GM10266 (cell line): ENCODE measurements around the gene TSHZ3.

Experiments used
- DNase-seq: peaks from one replicate; pipeline ENCODE4 v3.0.0; 2012; ENCODE audit errors: extremely low spot score
- TF ChIP-seq, protein P1 (sequence below): IDR thresholded peaks from 2 replicates; pipeline ENCODE4 v1.5.1; 2012; ENCODE audit warnings: mild to moderate bottlenecking, low read depth; ENCODE audit not compliant: control insufficient read depth, insufficient read depth; ENCODE audit errors: missing control alignments

Gene TSHZ3

DNA sequence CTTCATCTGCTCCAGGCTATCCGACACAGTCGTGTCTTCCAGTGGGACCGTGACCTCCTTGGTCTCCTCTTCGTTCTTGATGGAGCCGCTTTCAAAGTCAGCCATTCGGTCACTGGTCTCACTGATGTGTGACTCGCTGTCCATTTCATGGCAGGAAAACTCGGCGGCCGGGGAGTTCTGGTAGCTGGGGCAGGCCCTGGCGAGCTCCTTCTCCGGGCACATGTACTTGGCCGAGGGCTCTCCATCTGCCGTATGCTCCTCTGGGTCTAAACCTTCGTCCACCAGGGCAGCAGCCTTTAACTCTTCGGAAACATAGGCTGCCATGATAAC, 69.8 kb downstream of the TSHZ3 start:
- no peak for DNase-seq
- TF ChIP-seq, protein P1, sequence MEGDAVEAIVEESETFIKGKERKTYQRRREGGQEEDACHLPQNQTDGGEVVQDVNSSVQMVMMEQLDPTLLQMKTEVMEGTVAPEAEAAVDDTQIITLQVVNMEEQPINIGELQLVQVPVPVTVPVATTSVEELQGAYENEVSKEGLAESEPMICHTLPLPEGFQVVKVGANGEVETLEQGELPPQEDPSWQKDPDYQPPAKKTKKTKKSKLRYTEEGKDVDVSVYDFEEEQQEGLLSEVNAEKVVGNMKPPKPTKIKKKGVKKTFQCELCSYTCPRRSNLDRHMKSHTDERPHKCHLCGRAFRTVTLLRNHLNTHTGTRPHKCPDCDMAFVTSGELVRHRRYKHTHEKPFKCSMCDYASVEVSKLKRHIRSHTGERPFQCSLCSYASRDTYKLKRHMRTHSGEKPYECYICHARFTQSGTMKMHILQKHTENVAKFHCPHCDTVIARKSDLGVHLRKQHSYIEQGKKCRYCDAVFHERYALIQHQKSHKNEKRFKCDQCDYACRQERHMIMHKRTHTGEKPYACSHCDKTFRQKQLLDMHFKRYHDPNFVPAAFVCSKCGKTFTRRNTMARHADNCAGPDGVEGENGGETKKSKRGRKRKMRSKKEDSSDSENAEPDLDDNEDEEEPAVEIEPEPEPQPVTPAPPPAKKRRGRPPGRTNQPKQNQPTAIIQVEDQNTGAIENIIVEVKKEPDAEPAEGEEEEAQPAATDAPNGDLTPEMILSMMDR, result no peak

DNA sequence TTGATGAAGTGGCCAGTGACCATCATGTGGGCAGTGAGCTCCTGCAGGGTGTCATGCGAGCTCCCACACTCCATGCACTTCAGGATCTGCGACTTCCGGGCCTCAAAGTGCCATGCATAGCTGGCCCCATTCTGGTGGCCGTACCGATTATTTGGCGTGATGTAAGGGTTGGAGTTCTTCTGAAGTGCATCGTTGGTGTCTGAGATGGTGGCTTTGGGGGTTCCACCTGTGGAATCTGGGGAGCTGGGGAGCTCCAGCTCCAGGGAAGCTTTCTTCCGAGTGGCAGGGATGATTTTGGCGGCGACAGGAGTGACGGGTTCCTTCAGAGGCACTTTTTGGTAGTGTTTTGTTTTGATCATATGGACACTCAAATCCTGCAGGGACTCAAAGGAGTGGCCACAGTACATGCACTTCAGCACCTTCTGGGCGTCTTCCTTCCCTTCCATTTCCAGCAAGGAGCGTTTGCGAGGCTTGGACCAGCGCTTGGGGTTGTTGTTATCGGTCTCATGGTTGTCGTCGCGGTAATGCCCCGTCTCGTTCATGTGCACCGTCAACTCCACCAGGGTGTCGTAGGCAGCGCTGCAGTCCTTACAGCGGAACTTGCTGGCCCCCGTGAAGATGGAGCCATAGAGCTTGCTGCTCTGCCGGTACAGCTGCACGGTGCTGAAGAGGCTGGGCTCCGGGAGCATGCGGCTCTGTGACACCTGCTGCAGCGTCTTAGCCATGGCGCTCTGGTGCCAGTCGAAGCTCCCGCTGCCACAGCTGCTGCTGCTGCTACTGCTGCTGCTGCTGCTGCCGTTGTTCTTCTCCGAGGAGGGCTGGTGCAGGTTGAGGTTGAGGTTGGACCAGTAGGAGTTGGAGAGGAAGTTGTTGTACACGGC, 70.4 kb downstream of the TSHZ3 start:
- TF ChIP-seq, protein P1, result no peak
- no peak for DNase-seq

DNA sequence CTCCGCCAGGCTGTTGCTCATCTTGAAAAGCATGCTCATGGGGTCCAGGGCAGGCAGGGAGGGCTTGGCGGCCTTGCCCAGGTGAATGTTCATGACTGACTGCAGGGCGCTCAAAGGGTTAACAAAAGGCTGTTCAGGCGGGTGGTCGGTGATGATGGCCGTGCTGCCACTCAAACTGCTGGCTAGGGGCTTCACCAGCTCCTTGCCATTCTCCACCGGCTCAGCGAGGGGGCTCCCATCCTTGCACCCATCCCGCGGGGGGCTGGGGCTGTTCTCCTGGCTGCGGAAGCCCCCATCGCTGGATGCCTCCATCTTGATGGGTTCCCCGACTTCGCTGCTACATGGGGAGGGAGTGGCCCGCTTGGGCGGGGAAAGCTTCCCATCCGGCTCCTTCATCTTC, 71.7 kb downstream of the TSHZ3 start:
- TF ChIP-seq, protein P1, result no peak
- no peak for DNase-seq

DNA sequence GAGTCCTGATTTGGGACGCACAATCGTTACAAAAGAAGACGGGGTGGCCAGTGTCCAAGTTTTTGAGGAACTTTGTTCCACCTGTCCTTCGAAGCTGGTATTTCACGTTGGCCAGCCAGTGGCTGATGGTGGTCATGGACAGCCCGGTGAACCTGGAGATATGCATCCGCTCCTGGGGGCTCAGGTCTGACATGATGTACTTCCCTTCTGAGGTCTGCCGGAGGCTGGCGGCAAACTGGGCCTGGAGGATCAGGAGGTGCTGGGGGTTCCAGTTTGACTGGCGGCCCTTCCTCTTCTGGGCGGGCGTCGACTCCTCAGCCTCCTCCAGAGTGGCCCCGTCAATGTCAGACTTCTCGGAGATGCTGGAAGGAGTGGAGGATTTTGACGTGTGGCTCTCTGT, 72.4 kb downstream of the TSHZ3 start:
- TF ChIP-seq, protein P1, result no peak
- DNase-seq, result no peak

DNA sequence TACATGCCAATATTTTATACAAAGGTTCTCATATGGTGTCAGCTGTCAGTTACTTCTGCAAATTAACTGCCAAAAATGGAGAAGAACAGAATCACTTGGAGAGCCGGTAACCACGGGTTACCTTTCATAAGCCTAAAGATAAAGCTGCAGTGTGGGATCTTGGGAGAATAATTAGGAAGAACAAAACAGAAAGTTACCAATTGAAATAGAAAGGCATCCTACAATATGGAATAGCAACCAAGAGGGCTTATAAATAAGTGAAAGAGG, 74.2 kb downstream of the TSHZ3 start:
- DNase-seq, result no peak
- TF ChIP-seq, protein P1, result no peak

DNA sequence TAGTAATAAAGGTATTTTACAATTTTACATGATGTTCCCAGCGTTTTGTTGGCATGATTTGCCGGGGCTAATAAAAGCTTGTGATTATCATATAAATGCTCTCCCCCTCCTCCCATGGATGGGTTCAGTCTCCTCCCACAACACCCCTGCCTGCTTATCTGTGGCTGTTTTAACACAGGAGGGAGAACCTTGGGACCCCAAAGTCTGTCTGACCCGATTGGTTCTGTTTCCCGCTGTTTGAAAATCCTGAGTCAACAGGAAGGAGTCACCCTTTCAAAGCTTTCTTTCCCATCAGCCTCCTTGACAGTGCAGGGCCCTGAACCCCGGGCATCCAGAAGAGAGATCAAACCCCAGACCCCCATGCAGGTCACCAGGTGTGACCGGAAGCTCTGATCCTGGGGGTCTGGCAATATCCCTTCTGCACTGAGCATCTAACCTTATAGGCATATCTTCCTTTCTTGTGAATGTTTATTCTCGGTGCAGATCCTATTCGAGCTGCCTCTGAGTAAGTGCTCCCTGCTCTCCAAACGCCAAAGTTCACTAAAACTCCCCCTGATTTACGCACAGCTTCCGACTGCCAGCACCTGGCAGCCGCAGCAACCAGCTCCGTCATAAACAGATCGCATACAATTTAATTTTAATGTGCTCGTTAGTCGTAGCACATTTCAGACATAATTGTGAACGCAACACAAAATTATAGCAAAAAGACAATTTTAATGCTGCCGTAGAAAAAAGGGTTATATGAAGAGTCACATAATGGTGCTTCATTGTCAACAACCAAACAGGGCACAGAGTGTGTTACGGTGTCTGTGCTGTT, 74.8 kb downstream of the TSHZ3 start:
- no peak for DNase-seq
- TF ChIP-seq, protein P1, result no peak

DNA sequence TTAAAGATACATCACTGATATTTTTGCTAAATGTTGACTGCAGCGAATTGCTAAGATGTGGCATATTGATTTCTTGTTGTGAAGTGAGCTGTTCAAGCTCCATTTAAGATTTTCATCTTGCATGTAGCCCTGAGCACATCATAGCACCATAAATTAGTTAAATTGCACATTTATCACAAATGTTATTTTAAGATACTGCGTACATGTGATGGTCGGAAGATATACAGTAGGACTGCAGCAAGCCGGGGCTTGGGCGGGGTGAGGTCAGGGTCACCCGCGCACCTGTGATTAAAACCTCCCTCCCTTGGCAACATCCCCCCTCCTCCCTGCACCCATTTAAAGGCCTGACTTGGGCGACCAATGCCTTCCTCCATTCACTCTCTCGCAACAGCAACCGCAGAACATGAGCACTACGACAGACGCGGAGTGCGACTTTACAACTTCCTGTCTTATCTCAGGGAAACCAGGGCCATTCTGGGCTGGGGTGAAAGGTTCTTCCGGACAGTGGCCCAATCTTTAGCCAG, 76.6 kb downstream of the TSHZ3 start:
- TF ChIP-seq, protein P1, result no peak
- DNase-seq, result no peak
